ENCODE results near the gene CFAP97D1. TPM values are rescaled to one million over a fixed set of nuclear protein-coding genes. Genes with fewer than 3 reads are reported as not detected.
"Not testable (repeated sequence)": the region's sequence is repeated elsewhere in the genome, so short reads cannot be mapped to it uniquely, and the experiment has no call there.

Gene CFAP97D1
- polyA plus RNA-seq, 1 donor, result 0.05 TPM

GRCh38 chr17:43798024-43798423, 17.8 kb downstream of the CFAP97D1 start:
- DNase-seq (ENCODE audit: low read depth), result not testable (repeated sequence)

GRCh38 chr17:43799047-43799446, 18.8 kb downstream of the CFAP97D1 start:
- DNase-seq (ENCODE audit: low read depth), result no peak

GRCh38 chr17:43800736-43801135, 20.5 kb downstream of the CFAP97D1 start:
- DNase-seq (ENCODE audit: low read depth), result no peak

DNA sequence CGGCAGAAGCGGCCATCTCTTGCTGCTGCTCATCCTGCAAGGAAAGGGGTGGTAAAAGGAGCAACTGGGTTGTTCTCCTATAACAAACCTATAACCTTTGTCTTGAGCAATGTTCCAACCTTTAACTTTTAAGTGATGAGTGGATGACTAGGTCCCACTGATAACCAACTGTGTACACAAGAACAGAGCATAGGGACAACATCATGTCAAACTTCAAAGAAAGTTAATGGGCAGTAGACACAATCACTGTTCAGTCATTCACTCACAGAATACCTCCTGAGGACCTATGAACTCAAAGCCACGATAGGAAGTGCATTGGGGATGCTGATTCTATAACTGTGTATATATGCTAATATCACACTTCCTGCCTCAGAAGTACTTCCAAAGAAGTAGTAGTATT, 21.6 kb downstream of the CFAP97D1 start:
- DNase-seq (ENCODE audit: low read depth), result no peak

- DNase-seq (ENCODE audit: low read depth), result no peak
Observed at GRCh38 chr17:43803758-43804157, 23.5 kb downstream of the CFAP97D1 start.

- no peak for DNase-seq (ENCODE audit: low read depth)
Observed at GRCh38 chr17:43805117-43805516, 24.9 kb downstream of the CFAP97D1 start.

DNA sequence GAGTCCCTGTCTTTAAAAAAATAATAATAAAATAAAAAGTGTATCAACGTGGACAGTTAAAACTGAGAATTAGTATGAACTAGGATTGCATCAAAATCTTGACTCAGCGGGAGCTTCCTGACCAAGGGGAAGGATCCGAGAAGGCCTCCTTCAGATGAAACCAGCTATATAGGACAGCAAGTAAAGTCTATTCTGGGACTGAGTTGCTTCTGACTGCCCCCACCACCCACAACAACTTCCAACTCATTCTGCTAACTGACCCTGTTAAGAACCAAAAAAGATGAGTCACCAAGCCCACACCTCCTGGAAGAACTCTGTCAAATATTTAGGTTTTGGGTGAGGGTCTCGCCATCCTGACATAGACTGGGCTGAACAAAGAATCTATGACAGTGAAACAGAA, 27.8 kb downstream of the CFAP97D1 start:
- DNase-seq (ENCODE audit: low read depth), result no peak

DNA sequence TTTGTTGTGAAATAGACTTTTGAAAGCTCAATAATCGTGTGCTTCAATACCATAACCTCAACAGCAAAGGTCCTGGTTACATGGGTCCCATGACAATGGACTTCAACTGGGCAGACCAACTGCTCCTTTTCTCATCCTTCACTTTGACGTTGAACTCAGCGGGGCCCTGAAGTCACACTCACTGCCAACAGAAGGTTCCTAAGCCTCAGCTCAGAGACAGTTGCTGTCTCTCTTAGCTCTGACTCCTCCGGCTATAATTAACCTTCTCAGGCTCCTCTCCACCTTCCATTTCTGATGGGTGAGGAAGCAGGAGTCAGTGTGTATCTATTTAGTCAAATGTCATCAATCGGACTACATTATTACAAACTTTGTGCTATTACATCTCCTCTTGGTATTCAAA, 28.9 kb downstream of the CFAP97D1 start:
- no peak for DNase-seq (ENCODE audit: low read depth)

DNA sequence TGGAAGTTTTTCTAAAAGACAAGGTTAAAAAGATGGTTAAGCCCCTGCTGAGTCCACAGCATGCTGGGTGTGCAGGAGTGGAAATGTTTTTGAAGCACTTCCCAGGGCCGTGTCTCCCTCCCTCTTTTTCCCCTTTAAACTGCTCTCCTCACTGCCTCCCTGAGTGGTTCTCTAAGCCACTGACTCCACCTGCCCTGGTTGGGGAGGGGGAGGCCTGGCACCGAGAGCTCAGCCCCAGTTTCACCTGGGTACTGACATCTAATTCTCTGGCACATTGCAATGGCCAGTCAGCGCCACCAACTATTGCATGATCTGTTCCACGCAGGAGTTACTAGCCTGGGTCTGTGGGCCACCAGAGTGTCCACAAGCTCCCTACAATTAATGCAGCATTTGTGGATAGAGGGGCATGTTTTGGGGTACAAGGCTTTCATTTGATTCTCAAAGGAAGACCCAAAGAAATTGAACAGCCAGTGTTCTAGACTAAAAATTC, 30.0 kb downstream of the CFAP97D1 start:
- no peak for DNase-seq (ENCODE audit: low read depth)

DNA sequence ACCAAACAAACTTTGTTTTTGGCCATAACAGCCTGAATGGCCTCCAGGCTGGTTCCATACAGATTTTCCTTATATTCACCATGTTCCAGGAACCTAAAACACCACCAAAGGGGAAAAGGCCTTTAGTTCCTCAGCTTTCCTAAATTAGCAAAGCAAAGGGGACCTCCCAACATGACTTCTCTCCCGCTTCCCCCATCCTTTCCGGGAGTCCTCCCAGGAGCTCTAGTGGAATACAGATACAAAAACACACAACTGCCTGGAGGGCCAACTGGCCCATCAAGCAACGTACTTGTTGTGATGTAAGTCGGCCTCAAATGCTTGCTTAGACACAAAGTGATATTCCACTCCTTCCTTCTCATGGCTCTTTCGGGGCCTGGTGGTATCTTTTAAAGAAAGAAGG, 30.6 kb downstream of the CFAP97D1 start:
- DNase-seq (ENCODE audit: low read depth), result no peak

DNA sequence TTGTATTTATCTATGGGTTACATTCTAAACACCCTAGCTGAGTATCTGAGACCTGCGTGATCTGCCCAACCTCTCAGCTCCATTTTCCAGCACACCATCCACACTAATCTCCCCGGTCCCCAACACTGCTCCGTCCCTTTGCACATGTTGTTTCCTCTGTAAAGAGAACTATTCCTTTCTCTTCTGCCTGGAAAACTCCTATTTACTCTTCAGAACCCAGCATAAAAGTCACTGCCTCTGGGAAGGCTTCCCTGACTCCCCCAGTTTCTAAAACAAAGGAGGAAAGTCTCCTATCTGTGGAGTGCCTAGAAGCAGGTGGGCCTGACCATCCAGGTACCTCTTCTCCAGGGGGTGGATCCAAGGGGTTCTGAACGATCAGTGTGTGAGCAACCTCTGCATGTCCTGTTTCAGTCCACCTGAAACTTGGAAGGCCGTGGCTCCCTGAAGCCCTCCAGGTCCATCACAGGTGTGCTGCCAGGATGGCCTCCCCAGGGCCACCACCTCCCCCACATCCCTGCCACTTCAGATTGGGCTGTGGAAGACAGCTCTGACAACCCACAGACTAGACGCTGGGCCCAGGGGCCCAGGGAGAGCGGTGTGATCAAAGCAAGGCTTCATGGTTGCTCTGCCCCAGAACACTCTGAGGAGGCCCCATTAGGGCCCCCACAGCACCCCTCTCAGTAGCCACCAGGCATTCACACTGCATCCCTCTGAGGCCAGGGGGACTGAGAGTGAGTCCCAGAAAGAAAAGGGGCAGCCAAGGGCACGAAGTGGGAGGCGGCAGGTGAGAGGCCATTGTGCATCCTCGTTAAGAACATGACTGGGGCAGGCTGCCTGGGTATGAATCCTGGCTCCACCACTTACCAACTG, 32.4 kb downstream of the CFAP97D1 start:
- DNase-seq (ENCODE audit: low read depth), result no peak

DNA sequence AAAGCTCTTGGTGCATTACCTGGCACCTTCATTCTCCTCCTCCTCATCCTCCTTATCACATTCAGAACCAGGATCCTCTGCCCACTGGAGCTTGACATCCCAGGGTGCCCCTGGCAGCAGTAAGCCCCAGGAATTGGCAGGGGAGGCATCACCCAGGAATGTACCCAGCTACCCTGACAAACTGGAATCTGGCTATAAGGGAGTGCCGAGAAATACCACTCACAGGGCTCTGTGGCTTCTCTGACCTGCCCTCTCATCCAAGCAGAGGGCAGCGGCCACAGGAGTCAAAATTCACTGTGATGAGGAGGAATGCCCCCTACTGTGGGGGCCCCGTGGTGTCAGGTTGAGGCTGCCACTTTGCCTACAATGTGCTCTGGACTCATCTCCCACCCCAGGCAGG, 33.2 kb downstream of the CFAP97D1 start:
- no peak for DNase-seq (ENCODE audit: low read depth)

DNA sequence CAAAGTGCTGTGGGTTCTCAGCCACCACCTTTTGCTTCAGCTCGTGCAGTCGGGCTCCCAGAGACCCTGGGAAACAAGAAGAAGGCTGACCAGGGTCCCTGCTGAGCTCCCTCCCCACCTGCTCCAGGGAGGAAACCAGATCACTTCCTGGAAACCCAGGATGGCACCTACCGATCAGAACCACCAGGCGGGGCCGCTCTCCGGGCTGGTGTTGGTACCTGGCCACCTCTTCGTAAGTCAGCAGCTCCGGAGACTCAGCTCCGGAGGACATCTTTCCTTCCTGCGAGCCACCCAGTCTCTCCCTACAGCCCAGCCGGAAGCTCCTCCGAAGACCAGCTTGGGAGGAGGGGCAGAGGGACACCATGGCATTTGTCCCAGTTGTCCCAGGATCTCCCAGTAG, 33.8 kb downstream of the CFAP97D1 start:
- no peak for DNase-seq (ENCODE audit: low read depth)

DNA sequence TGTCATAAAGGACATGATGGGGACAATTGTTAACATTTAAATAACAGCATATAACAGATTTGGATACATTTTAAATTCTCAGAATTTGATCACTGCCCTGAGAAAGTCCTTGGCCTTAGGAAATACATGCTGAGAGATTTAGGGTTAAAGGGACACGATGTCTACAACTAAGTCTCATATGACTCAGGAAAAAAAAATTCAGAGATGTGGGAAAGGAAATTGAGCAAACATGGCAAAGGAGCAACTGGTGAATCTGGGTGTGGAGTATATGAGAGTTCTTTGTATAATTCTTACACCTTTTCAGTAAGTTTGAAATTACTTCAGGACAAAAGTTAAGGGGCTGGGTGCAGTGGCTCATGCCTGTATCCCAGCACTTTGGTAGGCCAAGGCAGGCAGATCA, 34.5 kb downstream of the CFAP97D1 start:
- DNase-seq (ENCODE audit: low read depth), result no peak

GRCh38 chr17:43816336-43817320, 36.4 kb downstream of the CFAP97D1 start:
- DNase-seq (ENCODE audit: low read depth), result no peak

GRCh38 chr17:43817826-43818225, 37.6 kb downstream of the CFAP97D1 start:
- no peak for DNase-seq (ENCODE audit: low read depth)

- DNase-seq (ENCODE audit: low read depth), result no peak
Observed at GRCh38 chr17:43818966-43819365, 38.7 kb downstream of the CFAP97D1 start.

- no peak for DNase-seq (ENCODE audit: low read depth)
Observed at GRCh38 chr17:43820759-43821158, 40.5 kb downstream of the CFAP97D1 start.

DNA sequence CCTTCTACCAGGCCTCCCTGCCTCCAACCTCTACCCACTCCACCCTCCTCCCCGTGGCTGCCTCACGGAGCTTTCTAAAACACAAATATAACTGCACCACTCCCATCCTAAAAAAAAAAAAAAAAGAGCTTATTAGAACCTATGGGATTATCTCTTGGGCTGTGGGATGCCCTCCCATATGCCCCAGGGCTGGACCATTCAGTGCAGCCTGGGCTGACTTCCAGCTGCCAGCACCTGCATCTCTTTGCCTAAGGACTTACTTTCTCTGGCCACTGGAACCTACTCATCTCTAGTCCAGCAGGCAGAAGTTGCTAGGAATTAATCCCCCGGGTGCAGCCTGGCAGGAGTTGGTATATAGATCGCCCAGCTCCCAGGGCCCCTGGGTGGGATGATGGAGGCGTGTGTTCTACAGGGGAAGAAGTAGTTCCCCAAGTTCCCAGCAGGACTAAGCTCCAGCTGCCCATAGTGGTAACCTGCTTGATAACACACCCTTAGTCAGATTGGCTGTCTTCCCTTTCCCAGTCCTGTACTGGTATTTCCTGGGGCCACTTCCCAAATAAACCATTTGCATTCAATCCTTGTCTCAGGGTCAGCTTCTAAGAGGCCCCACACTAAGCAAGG, 42.4 kb downstream of the CFAP97D1 start:
- DNase-seq (ENCODE audit: low read depth), result no peak

GRCh38 chr17:43823350-43824084, 43.3 kb downstream of the CFAP97D1 start:
- DNase-seq (ENCODE audit: low read depth), result no peak

- DNase-seq (ENCODE audit: low read depth), result no peak
Observed at GRCh38 chr17:43825567-43825966, 45.3 kb downstream of the CFAP97D1 start.
